ENCODE measurements around the gene ATG101.

The ATG101 gene

GRCh38 chr12:52069327-52070184, at the start of gene ATG101:
Gene ATG101, plus strand, starts transcription at chr12:52069978. Its CDS starts 3,673 bp downstream, at chr12:52073651.
- peak within 1 kb of the TSS; percentile 76 for H3K4me3 ChIP-seq (ENCODE audit: low read depth, low read length)
- peak; percentile 97 for DNase-seq (ENCODE audit: low read depth)
- TF ChIP-seq CTCF (IDR thresholded peaks at IDR 0.05; ENCODE audit: insufficient read depth, low read depth, low read length, missing control alignments), result peak; percentile 89

DNA sequence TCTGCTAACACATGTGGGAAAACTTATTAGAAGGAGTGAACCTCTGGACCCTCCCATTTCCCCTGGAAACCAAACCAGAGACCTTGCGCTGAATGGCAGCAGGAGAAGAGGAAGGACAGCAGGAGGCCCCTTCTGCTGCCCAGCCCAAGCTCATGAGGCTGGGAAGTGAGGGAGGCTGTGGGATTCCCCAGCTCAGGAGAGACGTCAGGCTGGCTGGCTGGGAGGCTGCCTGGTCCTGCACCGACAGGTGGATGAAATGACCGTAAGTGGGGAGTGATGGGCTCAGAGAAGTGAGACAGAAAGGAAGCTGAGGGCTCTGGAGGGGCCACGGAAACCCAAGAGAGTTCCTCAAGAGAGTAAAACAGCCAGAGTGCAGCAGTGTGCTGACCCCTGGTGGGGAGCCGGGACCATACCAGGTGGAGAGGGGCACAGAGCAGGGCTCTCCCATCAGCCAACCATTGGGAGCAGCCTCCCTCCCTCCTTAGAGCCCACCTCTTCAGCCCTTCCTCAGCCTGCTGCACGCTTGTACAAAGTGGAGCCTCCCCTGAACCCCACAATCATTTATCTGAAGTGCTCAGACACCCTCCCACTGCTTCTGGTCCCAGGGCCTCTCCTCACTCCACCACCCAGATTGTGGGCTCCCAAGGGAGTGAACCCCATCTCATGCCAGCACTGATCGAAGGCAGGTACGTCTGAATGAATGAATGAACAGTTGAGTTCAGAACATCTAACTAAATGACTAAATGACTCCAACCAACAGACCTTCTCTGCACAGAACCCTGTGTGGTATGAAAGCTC, 49.0 kb upstream of the ATG101 start:
- TF ChIP-seq CTCF (IDR thresholded peaks at IDR 0.05; ENCODE audit: insufficient read depth, low read depth, low read length, missing control alignments), result peak; percentile 76
- H3K4me3 ChIP-seq (ENCODE audit: low read depth, low read length), result no peak overlapping the region
- DNase-seq (ENCODE audit: low read depth), result peak; percentile 55

DNA sequence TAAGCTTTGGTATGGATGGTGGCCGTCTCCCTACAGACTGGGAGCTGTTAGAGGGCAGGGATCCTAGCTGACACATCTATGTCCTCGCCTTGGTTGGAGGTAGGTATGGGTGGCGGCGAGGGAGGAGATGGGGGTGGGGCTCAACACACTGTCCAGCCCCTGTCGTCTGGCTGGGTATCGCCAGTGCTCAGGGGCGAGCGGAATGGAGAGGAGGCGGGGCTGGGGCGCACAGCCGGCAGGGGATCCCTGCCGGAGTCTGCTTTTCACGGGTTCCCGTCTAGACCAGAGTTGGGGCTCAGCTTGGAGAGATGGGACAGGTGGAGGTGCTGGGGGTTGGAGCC, 47.0 kb upstream of the ATG101 start:
- peak overlapping the region; percentile 48 for H3K4me3 ChIP-seq (ENCODE audit: low read depth, low read length)
- TF ChIP-seq CTCF (IDR thresholded peaks at IDR 0.05; ENCODE audit: insufficient read depth, low read depth, low read length, missing control alignments), result no peak
- no peak for DNase-seq (ENCODE audit: low read depth)

GRCh38 chr12:52023182-52023975, 46.4 kb upstream of the ATG101 start:
- H3K4me3 ChIP-seq (ENCODE audit: low read depth, low read length), result peak overlapping the region; percentile 48
- peak; percentile 87 for DNase-seq (ENCODE audit: low read depth)
- peak; percentile 94 for TF ChIP-seq CTCF (IDR thresholded peaks at IDR 0.05; ENCODE audit: insufficient read depth, low read depth, low read length, missing control alignments)

GRCh38 chr12:52023976-52024688, 45.6 kb upstream of the ATG101 start:
- no peak for TF ChIP-seq CTCF (IDR thresholded peaks at IDR 0.05; ENCODE audit: insufficient read depth, low read depth, low read length, missing control alignments)
- no peak for DNase-seq (ENCODE audit: low read depth)
- peak overlapping the region; percentile 48; the same call in 1 of the 2 replicates for H3K4me3 ChIP-seq (ENCODE audit: low read depth, low read length)

- no peak for TF ChIP-seq CTCF (IDR thresholded peaks at IDR 0.05; ENCODE audit: insufficient read depth, low read depth, low read length, missing control alignments)
- H3K4me3 ChIP-seq (ENCODE audit: low read depth, low read length), result no peak overlapping the region
- no peak for DNase-seq (ENCODE audit: low read depth)
Observed at GRCh38 chr12:52024845-52025230, 44.9 kb upstream of the ATG101 start.
